Right lung (tissue), 5 donors: ENCODE measurements around the gene RAD23B. TPM values are rescaled to one million over a fixed set of nuclear protein-coding genes. Genes with fewer than 3 reads are reported as not detected.

ENCODE experiments used
- DNase-seq, 2 donors: peaks; one replicate each; pipeline ENCODE4 v3.0.0-alpha.2; 2013
- polyA plus RNA-seq, 5 donors: library from polyadenylated mRNA; unstranded; fragments of 120-200 nt; gene quantifications; one replicate each; pipeline versions ENCODE4 v1.2.1 to v1.2.3, GENCODE V29; 2013; ENCODE audit warnings: inconsistent platforms in 1 of 5, low replicate concordance in 1 of 5; ENCODE audit not compliant: insufficient read length in 5 of 5, insufficient read depth in 1 of 5

Gene RAD23B
- polyA plus RNA-seq, 5 donors: 110 to 130 (median 118) TPM

DNA sequence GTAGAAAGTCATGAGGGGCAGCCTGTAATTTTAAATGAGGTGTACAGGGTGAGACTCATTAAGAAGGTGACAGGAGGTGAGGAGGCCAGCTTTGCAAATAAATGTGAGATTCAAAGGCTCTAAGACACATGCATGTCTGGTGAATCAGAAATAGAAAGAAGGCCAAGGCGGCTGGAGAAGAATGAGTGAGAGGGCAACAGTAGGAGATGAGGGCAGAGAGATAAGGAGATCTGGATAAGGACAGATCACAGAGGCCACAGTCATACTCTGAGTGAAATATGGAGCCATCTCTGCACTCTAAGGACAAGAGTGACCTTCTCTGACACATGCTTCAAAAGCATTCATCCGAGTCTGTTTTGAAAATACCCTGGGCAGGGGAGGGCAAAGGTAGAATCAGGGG is 90.7 kb downstream of the RAD23B start:
- DNase-seq: no peak

DNA sequence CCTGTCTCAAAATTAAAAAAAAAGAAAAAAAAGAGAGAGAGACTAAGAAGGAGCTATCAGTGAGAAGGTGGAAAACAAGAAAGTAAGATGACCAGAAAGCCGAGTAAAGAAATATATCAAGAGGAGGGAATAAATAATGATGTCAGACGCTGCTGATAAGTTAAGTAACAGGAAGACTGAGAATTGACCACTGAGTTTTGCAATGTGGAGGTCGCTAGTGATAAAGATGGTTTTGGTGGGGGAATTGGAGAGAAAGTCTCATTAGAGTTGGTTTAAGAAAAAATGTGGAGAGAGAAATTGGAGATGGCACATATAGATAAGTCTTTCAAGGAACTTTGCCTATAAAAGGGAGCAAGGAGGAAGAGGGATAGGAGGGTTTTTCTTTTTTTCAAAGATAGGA is 91.9 kb downstream of the RAD23B start:
- DNase-seq: no peak

DNA sequence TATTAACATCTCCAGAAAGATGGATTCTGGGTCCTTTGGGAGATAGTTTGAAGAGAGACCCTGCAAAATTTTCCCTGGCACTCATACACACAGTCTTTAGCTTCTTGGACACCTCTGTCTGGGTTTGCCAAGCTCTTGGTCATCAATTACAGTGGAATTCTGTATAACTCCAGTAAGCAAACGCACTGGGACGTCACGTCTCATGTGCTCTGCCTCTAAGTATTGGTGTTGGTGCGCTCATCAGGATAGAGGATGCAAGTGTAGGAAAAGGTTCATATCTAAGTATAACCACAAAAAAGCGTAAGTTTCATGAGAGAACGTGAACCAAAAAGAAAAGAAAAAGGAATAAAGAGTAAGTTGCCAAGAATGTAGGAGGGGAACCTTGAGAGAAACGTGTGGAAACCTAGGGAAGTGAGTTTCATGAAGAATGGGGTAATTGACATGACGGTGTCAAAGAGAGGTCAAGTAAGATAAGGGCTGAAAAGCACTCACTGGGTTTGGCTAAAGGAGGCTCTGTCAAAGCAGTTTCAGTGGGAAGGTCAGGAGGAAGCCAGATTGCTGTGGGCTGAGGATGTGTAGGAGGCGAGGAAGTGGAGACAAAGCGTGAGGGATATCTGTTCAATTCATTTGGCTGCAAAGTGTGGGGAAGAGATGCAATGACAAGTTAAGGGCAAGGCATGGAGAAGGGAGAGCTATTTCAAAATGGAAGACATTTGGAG is 92.7 kb downstream of the RAD23B start:
- no peak for DNase-seq

DNA sequence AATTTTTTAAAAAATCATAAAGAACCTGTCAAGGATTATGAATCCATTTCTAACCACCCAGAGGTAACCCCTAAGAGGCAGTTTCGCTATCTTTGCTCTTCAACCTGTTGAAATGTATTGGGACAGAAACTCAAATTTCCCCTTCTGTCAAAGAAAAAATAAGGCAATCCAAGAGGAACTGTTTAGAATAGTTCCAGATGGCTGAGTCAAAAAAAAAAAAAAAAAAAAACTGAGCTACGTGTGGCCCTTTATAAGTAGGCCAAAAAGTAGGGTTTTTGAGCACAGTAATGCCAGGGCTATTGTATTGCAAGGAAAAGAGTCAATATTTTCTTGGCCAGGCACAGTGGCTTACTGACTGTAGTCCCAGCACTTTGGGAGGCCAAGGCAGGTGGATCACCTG is 94.9 kb downstream of the RAD23B start:
- DNase-seq: no peak

Other genes starting within 250 kb of the RAD23B start
- gene KLF4, start 206.5 kb downstream of the RAD23B start, polyA plus RNA-seq: 10 to 100 TPM; 19.0 to 51.1 (median 45.6) TPM